Measurements from ENCODE around the gene STAT4. TPM values are rescaled to one million over a fixed set of nuclear protein-coding genes. Genes with fewer than 3 reads are reported as not detected.

The STAT4 gene
- polyA plus RNA-seq, 1 donor = 11.4 TPM

DNA sequence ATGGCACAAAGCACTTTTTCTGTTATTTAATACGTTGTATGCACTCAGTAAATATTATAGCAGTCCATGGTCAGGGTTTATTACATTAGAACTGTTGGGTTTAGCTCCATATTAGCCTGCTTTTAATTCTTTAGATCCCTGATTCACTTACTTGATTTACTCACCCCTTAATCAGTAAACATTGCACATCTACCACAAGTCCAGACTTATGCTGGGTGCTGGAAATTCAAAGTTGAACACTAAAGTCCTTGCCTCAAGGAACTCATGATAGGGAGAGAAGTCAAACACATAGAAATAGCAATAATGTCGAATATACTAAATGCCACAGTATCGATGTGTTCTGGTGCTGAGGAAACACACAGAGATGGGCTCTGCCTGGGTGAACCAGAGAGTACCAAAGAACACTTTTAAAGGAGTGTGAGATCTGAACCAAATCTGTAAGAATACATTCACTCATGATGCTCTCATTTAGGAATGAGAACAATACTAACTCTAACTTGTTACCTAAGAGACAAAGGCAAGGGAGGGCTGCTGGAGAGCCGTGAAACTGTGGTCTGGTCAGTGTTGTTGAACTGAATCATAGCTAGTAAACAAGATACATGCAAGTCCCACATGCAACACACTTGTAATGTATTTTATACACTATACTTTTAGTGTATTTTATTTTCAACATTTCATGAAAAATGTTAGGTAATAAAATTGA, 4.9 kb downstream of the STAT4 start:
- no peak for DNase-seq

DNA sequence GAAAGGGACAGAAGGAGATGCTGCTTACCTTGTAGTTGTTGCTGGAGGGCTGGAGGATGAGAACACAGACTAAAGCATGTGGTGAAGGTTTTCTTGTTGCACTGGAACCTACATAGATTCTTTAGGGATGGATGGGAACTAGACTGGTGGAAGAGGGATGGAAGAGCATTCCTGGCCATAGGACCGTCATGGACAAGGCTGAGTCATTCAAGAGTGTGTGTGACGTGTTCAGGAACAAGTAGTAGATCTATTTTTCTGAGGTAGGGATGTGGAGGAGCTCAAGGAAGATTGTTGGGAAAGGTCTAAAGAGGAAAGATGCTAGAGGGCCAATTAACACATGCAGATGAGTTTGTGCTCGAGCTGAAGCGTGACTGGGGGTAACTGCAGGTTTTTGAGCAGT, 6.6 kb downstream of the STAT4 start:
- no peak for DNase-seq

DNA sequence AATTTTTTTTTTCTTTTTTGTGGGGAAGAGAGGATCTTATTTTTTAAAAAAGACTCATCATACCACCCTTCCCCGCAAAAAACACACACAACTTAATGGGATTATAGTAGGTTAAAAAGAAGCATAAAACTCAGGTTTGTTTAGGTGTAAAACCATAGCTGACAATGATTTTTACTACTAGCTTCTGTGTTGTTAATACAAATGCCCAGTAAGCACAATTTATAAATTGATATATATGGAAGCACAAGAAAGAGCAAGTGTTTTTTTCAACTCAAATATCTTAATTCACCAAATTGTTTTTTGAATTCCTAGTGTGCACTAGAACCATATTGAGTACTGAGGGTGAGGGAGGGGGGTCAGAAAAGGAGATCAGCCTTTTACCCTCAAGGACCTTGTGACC, 7.0 kb downstream of the STAT4 start:
- no peak for DNase-seq

DNA sequence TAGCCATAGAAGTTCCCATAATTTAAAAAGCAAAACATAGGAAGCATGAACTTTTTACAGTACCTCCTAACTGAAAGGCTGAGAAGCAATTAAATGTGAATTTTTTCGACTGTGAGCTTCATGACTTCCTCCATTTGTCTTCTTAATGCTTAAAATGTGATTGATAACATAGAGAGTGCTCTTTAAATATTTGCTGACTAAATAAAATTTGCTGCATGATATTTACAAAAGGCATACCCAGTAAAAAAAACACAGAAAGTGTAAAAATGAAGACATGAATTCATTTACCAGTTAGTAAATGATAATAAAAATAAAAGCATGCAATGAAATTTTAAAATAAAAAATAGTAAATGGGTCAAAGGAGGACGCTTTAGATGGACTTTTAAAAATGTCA, 21.9 kb downstream of the STAT4 start:
- DNase-seq = no peak

DNA sequence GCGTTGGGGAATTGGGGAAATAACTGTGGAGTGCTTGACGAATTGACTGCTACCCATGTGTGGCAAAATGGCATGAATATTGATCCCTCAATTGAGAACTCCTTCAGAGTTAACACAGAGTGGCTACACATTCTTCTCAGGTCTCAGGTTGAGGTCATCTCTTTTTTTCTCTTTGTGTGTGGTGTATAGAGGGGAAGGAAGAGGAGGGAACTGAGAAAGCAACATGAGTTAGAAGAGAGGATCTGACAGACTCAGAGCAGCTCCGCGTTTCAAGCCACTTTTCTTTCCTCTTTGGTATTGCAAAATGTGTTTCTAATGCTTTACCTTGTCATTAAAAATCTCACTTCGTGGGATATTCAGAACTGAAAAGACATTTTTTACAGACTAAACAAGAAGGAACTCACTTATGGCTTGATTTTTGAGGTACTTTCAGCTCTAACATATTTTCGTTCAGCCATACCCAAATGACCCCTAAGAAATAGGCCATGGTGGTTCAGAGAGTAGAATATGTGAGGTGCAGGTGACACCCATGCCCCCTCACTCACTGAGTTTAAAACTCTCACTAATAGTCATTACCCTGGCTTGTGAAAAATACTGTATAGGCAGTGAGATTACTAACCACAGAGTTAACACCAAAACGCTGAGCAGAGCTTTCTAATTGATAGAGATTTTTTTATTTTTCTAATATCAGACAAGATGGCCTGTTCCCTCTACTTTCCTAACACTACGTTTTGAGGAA, 22.5 kb downstream of the STAT4 start:
- no peak for DNase-seq

GRCh38 chr2:191127235-191127634, 23.6 kb downstream of the STAT4 start:
- no peak for DNase-seq

DNA sequence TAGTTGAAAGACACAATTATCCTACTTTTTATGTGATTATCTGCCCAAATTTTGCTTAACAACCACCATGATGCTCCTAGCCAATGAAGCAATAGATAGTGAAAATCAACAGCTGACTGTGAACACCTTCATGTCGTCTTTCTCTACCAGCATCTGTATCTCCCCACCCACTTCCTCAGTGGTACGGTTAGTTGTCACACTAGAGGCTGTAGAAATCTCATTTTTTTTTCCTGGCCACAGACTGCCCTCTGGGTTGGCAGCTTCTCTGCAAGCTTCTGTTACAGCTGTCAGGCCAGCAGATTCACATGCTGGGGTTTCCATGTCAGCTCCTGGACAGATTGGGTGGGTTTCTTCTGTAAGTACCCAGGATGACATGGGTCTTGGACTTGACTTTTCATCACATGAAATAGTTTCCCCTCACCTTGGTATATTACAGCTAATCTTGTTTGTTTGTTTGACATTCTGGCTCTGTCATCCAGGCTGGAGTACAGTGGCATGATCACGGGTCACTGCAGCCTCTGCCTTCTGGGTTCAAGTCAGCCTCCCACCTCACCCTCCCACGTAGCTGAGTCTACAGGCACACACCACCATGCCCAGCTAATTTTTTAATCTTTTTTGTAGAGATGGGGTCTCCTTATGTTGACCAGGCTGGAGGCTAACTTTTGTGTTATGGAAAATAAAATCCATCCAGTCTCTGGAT, 24.3 kb downstream of the STAT4 start:
- no peak for DNase-seq

DNA sequence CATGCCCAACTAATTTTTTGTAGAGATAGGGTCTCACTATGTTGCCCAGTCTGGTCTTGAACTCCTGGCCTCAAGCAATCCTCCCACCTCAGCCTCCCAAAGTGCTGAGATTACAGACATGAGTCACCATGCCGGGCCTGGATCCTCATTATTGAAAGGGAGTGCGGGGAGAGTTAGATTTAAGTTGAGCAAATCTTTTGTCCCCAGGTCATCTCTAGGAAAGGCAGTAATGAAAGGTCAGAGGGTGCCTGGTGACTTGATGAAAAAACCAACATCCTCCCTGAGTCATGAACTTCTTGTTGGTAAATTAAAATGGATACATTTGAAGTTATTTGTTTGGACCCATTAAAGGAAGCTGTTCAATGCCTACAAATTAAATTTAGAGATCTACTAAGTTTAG, 25.1 kb downstream of the STAT4 start:
- DNase-seq = no peak

DNA sequence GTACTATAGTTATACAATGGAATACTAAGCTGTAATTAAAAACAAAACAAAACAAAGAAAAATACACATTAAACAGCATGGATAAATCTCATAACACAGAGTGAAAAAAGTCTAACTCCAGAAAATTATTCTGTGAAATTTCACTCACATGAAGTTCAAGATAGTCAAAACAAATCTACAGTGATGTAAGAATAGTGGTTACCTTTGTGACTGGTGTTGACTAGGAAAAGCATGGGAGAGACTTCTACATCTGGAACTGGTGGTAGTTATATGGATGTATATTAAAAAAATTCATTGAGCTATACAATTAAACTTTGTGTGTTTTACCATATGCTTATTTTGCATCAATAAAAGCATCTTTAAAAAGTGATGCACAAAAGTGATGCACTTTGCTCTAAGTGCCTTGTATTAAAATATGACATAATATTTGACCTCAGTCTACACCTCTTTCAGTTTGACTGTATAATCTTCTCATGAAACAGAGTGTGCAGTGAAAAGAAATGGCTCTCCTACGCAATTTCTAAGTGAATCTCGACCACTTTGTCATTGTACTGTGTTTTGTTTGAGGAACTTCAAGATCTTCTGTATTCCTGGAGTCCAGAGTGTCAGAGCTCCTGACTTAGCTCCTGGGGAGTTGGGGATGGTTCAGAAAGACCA, 28.0 kb downstream of the STAT4 start:
- no peak for DNase-seq

DNA sequence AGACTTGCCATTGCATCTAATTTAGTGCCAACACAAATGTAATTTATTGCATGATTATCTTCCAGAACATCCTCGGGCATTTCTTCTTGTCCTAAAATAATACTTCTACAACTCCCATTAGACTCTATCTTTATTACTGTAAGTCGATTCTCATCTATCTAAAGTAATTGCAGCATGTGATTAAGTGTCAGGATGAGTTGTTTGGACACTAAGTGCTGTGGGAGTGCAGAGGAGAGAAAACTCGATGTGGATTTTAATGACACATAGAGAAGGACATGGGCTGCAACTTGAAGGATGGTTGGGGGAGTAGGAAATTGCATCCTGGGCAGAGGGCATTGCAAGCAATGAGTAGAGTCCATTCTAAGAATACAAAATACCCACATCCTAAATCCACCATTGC, 33.5 kb downstream of the STAT4 start:
- peak; percentile 44 for DNase-seq

DNA sequence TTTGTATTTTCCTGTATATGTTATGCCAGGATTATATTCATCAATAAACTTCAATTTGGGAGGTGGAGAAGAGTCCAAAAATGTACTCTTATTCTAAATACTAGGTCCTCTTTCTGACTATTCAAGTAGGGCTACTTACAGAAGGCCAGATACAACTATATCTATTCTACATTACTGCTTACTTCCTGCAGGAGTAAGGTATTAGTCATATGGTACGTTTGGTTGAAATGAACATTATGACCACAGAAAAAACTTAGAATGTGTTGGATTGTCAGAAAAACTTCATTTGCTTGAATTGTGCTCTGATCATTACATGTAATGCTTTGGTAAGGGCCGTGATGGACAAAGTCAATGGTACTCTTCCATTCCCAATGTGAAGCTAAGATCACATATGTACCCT, 35.0 kb downstream of the STAT4 start:
- no peak for DNase-seq

GRCh38 chr2:191115391-191115790, 35.4 kb downstream of the STAT4 start:
- DNase-seq = no peak

GRCh38 chr2:191114403-191114886, 36.3 kb downstream of the STAT4 start:
- no peak for DNase-seq

- no peak for DNase-seq
These were observed 37.0 kb downstream of the STAT4 start for GRCh38 chr2:191113761-191114160.

DNA sequence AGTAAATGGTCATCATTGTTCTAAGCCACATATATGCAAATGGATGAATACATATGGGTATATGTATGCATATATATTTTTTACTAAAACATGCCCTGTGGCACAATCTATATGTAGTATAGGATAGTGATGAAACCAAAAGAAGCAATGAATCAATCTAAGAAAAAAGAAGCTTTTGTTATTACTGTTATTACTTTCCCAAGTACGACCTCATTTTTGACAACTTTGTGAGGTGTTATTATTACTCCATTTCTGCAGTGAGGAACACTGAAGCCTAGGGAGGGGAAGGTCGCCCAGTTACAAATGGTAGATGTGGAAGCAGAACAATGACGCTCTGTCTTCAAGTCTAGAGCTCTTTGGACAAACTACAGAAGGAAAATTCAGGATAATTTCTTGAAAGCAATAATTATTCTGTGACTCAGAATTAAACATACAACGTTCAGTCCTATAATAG, 38.3 kb downstream of the STAT4 start:
- no peak for DNase-seq

GRCh38 chr2:191109888-191110287, 40.9 kb downstream of the STAT4 start:
- no peak for DNase-seq

DNA sequence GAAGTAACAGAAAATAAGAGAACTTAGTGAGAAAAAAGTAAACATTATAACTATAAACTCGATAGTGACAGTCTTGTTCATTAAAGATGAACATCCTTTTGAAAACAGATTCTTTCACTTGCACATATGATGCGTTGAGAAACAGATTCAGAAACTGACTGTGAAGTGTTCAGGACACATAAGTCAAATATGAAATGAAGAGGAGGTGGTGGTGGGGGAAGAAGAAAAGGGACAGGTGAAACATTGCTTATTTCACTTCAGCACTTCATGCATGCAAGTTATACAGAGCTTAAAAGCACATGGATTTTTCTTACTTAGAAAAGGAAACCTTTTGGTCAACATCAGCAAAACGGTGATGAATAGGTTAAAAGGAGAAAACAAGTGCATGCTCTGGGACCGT, 42.5 kb downstream of the STAT4 start:
- DNase-seq = no peak

DNA sequence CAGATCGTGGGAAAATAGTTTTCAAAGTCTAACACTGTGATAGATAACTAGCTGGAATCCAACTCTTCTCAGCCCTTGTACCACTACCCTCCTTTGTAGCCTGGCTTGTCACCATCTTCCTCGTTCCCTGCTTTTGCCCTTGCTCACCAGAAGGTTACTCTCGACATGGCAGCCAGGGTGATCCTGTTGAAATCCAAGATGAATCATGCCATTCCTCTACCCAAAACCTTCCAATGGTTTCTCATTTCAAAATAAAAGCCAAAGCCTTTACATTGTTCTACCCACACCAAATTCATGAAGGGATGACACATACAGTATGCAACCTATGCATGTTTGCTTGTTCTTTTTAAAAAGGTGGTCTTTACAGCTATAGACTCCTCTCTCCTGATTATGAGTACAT, 45.7 kb downstream of the STAT4 start:
- DNase-seq = no peak

GRCh38 chr2:191103774-191104173, 47.0 kb downstream of the STAT4 start:
- DNase-seq = no peak

- DNase-seq = no peak
These were observed 50.6 kb downstream of the STAT4 start for GRCh38 chr2:191100216-191100615.

GRCh38 chr2:191087311-191087710, 63.5 kb downstream of the STAT4 start:
- DNase-seq = no peak

GRCh38 chr2:191086706-191087105, 64.1 kb downstream of the STAT4 start:
- DNase-seq = no peak

GRCh38 chr2:191083540-191083939, 67.3 kb downstream of the STAT4 start:
- no peak for DNase-seq
